Right ventricle myocardium superior (tissue), 1 donor: ENCODE data around the gene DIS3L. TPM values are rescaled to one million over a fixed set of nuclear protein-coding genes. Genes with fewer than 3 reads are reported as not detected.

Experiments used
- ATAC-seq: fragments of 200-7000 bp; cut with Tn5 transposase; one replicate; pipeline ENCODE4 v1.9.1; 2020; ENCODE audit warnings: mild to moderate bottlenecking; ENCODE audit not compliant: poor library complexity
- DNase-seq: peaks from one replicate; pipeline ENCODE4 v3.0.0-alpha.2; 2020
- intact Hi-C: fragments of 100-400 bp; cut with DNase I; formaldehyde crosslinking; loops from one replicate; pipeline ENCODE4 v1.11.2; 2022
- total RNA-seq: library from RNA; stranded (reverse); fragmentation: NEBNext Ultra II Directional; extraction: Animal tissue kit (Norgen Biotek cat#: 25700); gene quantifications from one replicate; pipeline ENCODE4 v1.2.1, GENCODE V29; 2021
- donor health status: DM: no; HTN: yes; CAD: no; lungs with severe emphysema.

The DIS3L gene
- total RNA-seq, 1 donor from 2014 or later = 40.1 TPM

- DNase-seq = no peak
- ATAC-seq = no peak
- intact Hi-C loops = no loop called here
Measured at GRCh38 chr15:66269326-66270090, 23.9 kb upstream of the DIS3L start.

- intact Hi-C loops = no loop called here
- DNase-seq = no peak
Measured at GRCh38 chr15:66270932-66271331, 22.4 kb upstream of the DIS3L start.

GRCh38 chr15:66275352-66275751 is 18.0 kb upstream of the DIS3L start:
- intact Hi-C loops = no loop called here
- DNase-seq (no peak), ATAC-seq (no peak)

More at GRCh38 chr15:66270932-66271331, 22.4 kb upstream of the DIS3L start:
- ATAC-seq = no peak

GRCh38 chr15:66276546-66276945 is 16.8 kb upstream of the DIS3L start:
- ATAC-seq (no peak), DNase-seq (no peak)
- intact Hi-C loops = no loop called here

GRCh38 chr15:66278056-66278455 is 15.3 kb upstream of the DIS3L start:
- intact Hi-C loops = no loop called here
- DNase-seq (no peak), ATAC-seq (no peak)

- no peak for ATAC-seq
- intact Hi-C loops = no loop called here
- no peak for DNase-seq
Measured at GRCh38 chr15:66278671-66279070, 14.7 kb upstream of the DIS3L start.

- intact Hi-C loops = loop anchor here (10.0 kb wide), 1 partner anchor 309 kb away; no protein-coding TSS in a partner anchor
- ATAC-seq (no peak), DNase-seq (no peak)
Measured at GRCh38 chr15:66284271-66284670, 9.1 kb upstream of the DIS3L start.

GRCh38 chr15:66285533-66286280 is 7.7 kb upstream of the DIS3L start:
- intact Hi-C loops = loop anchor here (10.0 kb wide), 1 partner anchor 311 kb away; no protein-coding TSS in a partner anchor
- DNase-seq (no peak), ATAC-seq (no peak)

- intact Hi-C loops = loop anchor here (10.0 kb wide), 1 partner anchor 313 kb away; no protein-coding TSS in a partner anchor
- ATAC-seq (peak; percentile 39), DNase-seq (no peak)
Measured at GRCh38 chr15:66287461-66288057, 5.8 kb upstream of the DIS3L start.

- ATAC-seq = no peak
- DNase-seq = no peak
- intact Hi-C loops = loop anchor here (10.0 kb wide), 1 partner anchor 313 kb away; no protein-coding TSS in a partner anchor
Measured at GRCh38 chr15:66288093-66288492, 5.3 kb upstream of the DIS3L start.

GRCh38 chr15:66288551-66289185 is 4.7 kb upstream of the DIS3L start:
- intact Hi-C loops = loop anchor here (10.0 kb wide), 1 partner anchor 314 kb away; no protein-coding TSS in a partner anchor
- no peak for DNase-seq
- ATAC-seq = no peak

GRCh38 chr15:66290007-66290406 is 3.4 kb upstream of the DIS3L start:
- ATAC-seq = no peak
- intact Hi-C loops = loop anchor here (5.0 kb wide), 1 partner anchor 373 kb away; no protein-coding TSS in a partner anchor
- no peak for DNase-seq

GRCh38 chr15:66290518-66290917 is 2.9 kb upstream of the DIS3L start:
- no peak for ATAC-seq
- intact Hi-C loops = loop anchor here (5.0 kb wide), 1 partner anchor 373 kb away; no protein-coding TSS in a partner anchor
- DNase-seq = no peak

- DNase-seq (no peak), ATAC-seq (no peak)
- intact Hi-C loops = loop anchor here (5.0 kb wide), 1 partner anchor 375 kb away; no protein-coding TSS in a partner anchor
Measured at GRCh38 chr15:66291816-66292570, 1.4 kb upstream of the DIS3L start.

- intact Hi-C loops = loop anchor here (5.0 kb wide), 1 partner anchor 375 kb away; no protein-coding TSS in a partner anchor
- no peak for DNase-seq
Measured at GRCh38 chr15:66292571-66293418, 573 bp upstream of the DIS3L start.

GRCh38 chr15:66294157-66294931 is 976 bp downstream of the DIS3L start:
- intact Hi-C loops = loop anchor here (5.0 kb wide), 1 partner anchor 377 kb away; no protein-coding TSS in a partner anchor
- ATAC-seq (peak; percentile 58), DNase-seq (no peak)

More at GRCh38 chr15:66292571-66293418, 573 bp upstream of the DIS3L start:
- peak; percentile 27 for ATAC-seq
